ENCODE measurements around the gene FLYWCH2.
"Not testable (repeated sequence)": the region's sequence is repeated elsewhere in the genome, so short reads cannot be mapped to it uniquely, and the experiment has no call there.

Gene FLYWCH2

DNA sequence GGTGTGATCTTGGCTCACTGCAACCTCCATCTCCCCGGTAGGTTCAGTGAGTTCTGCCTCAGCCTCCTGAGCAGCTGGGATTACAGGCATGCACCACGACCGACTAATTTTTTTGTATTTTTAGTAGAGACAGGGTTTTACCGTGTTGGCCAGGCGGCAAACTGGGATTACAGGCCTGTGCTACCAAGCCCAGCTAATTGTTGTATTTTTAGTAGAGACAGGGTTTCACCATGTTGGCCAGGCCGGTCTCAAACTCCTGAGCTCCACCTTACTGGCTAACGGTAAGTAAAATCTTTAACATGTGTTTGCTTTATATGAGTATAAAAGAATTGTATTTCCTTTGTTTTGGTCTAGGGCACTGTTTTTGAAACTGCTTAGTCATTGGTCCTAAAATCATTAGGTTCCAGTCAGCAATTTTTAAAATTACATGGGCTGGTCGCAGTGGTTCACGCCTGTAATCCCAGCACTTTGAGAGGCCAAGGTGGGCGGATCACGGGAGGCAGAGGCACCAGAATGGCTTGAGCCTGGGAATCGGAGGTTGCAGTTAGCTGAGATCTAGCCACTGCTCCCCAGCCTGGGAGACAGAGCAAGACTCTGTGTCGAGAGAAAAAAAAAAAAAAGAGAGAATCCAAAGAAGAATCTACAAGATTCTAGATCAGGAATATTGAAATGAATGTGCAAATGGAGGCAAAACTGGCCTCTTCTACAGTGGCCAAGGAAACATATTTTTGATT, 32.3 kb downstream of the FLYWCH2 start:
- DNase-seq, result no peak

DNA sequence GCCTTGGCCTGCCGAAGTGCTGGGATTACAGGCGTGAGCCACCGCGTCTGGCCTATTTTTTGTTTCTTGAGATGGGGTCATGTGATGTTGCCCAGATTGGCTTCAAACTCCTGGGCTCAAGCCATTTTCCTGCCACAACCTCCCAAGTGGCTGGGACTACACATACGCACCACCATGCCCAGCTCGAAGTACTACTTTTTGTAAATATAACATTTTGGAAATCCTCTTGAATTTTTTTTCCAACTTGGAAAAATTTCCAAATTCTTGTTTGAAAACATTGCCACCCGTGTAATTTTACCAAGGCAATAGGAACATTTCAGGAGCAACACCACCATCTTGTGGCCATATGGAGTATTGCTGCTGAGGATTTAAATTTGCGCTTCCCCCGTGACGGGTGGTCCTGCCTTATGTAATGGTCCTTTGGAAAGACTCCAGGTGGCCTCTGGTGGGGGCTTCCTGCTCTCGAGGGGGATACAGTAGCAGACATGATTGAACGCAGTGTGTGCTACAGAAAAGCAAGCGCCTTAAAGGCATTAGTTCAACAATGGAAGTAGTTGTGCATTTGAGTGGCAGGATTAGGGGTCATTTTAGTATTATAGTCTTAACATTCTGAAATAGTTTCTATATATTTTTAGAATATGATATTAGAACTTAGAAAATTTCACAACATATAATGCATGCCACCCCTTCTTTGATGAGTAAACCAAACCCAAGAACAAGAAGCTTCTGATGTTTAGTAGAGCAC, 36.7 kb downstream of the FLYWCH2 start:
- peak; percentile 20 for DNase-seq

DNA sequence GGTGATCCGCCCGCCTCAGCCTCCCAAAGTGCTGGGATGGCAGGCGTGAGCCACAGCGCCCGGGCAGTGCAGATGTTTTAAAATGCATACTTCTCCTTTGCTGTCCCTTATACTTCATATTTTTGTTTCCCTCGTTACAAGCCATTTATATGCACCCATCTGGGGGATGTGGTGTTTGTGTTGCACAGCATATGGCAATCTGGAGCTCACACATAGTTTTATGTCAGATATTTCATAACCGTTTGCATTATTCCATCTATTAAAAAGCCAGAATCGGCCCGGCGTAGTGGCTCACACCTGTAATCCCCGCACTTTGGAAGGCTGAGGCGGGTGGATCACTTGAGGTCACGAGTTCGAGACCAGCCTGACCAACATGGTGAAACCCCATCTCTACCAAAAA, 40.5 kb downstream of the FLYWCH2 start:
- no peak for DNase-seq

DNA sequence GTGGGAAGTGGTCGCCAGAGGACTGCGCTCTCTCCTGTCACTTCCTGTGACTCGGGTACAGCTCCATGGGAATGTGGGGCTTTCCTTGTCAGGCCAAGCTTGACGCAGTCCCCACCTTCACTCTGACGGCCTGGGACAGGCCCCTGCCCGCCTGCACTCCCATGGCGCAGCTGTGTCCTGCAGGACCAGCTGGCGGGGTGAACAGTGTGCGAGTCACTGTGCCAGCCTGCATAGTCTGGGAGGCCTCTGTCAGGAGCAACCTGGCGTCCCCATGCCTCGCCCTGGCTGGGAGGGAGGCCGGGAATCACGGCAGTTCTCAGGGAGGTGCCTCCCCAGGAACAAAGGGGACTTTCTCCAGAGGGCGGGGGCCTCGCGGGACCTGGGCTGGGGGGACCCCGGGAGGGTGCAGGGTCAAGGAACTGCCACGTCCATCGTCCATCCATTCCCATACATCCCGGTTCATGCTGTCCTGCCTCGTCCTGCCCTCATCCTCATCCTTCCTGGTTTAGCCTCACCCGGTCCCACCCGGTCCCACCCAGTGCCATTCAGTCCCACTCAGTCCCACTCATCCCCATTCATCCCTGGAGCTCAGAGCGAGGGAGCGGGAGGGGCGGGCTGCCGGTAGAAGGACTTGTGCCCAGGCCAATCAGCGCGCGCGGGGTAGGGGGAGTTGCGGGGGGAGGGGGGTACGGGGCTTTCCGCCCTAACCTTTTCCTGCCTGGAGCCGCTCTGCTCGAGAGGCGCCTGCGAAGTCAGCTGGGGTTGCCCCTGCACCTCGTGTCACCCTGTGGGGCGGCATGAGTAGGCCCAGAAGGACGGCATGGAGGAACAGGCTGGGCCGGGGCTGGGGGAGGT, 42.1 kb downstream of the FLYWCH2 start:
- DNase-seq, result no peak

DNA sequence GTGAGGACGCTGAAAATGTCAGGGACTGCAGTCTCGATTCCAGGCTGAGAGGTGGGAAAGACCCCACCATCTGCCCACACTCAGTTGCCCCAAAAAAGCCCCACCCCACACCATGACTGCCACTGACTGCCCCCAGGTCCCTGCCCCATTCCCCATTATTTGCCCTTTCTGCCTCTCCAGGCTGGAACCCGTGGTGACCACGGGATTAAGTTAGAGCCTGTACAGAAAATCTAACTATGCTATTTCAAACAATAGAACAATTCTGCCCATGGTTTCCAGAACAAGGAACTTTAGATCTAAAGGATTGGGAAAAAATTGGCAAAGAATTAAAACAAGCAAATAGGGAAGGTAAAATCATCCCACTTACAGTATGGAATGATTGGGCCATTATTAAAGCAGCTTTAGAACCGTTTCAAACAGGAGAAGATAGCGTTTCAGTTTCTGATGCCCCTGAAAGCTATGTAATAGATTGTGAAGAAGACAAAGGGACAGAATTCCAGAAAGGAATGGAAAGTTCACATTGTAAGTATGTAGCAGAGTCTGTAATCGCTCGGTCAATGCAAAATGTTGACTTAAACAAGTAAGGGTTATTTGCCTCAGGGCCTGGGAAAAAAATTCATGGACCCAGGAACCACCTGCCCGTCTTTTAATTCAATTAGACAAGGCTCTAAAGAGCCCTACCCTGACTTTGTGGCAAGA, 43.1 kb downstream of the FLYWCH2 start:
- no peak for DNase-seq

DNA sequence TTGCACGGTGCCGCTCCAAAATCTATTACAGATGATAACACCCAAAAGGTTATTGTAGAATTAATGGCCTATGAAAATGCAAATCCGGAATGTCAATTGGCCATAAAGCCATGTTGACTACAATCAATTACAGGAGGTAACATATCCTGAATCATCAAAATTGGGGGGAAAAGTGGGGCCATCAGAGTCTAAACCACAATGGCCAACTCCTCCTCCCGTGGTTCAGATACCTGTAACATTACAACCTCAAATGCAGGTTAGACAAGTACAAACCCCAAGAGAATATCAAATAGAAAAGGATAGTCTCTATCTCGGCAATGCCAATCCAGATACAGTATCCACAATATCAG, 43.6 kb downstream of the FLYWCH2 start:
- no peak for DNase-seq

DNA sequence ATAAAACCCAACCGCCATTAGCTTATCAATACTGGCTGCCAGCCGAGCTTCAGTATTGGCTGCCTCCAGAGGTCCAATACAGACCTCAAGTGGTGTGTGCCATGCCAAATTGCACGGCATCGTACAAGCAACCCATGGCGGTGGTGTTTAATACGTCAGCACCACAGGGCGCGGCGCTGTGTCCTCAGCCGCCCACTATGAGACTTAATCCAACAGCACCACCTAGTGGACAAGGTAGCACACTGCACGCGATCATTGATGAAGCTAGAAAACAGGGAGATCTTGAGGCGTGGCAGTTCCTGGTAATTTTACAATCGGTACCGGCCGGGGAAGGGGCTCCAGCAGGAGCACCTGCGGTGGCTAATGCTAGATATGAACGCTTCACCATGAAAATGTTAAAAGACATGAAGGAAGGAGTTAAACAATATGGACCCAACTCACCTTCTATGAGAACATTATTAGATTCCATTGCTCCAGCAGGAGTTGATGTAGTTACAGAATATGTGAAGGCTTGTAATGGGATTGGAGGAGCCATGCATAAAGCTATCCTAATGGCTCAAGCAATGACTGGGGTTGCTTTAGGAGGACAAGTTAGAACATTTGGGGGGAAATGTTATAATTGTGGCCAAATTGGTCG, 44.1 kb downstream of the FLYWCH2 start:
- peak; percentile 72 for DNase-seq

DNA sequence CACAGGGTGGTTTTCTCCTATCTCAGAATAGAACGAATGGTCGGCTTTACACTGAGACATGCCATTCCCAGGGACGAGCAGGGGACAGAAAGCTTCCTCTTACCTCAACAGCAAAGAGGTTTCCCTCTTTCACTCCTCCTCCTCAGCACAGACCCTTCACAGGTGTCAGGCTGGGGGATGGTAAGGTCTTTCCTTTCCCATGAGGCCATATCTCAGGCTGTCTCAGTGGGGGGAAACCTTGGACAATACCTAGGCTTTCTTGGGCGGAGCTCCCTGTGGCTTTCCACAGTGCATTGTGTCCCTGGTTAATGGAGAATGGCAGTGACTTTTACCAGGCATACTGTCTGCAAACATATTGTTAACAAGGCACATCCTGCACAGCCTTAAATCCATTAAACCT, 45.1 kb downstream of the FLYWCH2 start:
- not testable (repeated sequence) for DNase-seq

DNA sequence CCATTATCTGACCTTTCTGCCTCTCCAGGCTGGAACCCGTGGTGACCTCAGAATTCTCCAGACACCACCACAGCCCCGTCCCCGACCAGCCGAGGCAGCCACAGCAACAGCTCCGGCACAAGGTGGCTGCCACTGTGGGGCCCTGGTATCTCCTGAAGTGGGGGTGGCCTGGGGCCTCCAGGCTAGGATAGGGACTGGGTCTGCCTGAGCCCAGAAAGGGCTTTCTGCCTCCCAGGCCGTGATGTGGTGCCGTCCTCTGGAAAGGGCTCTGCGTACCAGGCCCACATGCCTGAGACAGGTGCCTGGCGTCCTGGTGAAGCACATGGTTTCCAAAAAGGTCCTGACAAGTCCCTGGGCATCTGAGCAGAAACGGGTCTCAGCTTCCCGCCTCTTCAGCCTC, 45.8 kb downstream of the FLYWCH2 start:
- no peak for DNase-seq

DNA sequence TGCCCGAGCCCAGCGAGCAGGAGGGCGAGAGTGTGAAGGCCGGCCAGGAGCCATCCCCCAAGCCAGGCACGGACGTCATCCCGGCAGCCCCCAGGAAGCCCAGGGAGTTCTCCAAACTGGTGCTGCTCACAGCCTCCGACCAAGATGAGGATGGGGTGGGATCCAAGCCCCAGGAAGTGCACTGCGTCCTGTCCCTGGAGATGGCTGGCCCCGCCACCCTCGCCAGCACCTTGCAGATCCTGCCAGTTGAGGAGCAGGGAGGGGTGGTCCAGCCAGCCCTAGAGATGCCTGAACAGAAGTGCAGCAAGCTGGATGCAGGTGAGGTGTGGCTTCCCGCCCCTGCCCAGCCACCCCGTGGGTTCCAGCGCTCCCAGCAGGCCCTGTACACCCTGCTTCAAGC, 46.7 kb downstream of the FLYWCH2 start:
- no peak for DNase-seq

DNA sequence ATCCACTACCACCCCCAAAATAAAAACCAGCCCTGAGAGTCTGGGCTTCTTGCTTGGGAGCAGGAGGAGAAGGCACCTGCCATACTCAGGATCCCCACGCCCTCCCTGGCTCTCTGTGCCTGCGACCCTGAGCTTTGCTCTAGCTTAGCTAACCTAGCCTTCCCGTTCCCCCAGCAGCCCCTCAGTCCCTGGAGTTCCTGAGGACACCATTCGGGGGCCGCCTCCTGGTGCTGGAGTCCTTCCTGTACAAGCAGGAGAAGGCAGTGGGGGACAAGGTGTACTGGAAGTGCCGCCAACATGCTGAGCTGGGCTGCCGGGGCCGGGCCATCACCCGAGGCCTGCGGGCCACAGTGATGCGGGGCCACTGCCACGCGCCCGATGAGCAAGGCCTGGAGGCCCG, 47.2 kb downstream of the FLYWCH2 start:
- no peak for DNase-seq

DNA sequence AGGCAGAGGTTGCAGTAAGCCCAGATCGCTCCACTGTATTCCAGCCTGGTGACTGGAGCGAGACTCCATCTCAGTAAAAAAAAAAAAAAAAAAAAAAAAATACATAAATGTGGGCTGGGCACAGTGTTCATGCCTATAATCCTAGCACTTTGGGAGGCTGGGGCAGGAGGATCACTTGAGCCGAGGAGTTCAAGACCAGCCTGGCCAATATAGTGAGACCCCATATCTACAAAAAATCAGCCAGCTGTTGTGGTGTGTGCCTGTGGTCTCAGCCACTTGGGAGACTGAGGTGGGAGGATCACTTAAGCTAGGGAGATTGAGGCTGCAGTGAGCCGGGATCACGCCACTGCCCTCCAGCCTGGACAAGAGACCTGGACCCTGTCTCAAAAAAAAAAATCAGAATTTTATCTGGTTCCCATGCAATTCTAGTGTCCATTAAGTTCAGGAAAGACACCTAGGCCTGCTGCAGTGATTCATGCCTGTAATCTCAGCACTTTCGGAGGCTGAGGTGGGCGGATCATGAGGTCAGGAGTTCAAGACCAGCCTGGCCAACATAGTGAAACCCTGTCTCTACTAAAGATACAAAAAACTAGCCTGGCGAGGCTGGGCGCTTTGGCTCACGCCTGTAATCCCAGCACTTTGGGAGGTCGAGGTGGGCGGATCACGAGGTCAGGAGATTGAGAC, 48.4 kb downstream of the FLYWCH2 start:
- not testable (repeated sequence) for DNase-seq

DNA sequence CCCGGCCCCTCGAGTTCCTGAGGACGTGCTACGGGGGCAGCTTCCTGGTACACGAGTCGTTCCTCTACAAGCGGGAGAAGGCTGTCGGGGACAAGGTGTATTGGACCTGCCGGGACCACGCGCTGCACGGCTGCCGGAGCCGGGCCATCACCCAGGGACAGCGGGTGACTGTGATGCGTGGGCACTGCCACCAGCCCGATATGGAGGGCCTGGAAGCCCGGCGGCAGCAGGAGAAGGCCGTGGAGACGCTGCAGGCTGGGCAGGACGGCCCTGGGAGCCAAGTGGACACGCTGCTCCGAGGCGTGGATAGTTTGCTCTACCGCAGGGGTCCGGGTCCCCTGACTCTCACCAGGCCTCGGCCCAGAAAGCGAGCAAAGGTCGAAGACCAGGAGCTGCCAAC, 50.1 kb downstream of the FLYWCH2 start:
- no peak for DNase-seq

DNA sequence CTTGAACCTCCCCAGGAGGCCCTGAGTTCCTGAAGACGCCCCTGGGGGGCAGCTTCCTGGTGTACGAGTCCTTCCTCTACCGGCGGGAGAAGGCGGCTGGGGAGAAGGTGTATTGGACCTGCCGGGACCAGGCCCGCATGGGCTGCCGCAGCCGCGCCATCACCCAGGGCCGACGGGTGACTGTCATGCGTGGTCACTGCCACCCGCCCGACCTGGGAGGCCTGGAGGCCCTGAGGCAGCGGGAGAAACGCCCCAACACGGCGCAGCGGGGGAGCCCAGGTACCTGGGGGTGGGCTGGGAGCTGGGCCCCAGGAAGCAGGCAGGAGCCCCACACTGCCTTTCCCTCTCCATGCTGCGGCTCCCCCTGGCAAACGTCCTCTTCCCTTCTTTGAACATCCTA, 50.7 kb downstream of the FLYWCH2 start:
- DNase-seq, result no peak

DNA sequence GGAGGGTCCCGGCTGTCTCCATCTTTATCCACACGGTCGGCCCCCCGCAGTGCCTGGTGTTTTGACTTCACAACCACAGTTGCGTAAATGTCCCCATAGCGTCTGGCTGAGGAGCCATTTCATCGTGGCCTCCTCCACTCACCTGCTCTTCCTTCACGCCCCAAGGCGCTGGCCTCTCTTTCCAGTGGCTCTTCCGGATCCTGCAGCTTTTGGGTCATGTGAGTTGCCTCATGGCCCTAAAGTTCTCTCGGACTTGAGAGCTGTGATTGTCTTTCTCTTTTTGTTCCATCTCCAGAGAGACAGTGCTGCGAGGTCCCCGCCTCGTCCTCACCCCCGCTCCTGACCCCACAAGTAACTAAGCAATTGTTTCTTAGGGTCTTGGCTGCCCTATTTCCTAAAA, 51.4 kb downstream of the FLYWCH2 start:
- no peak for DNase-seq

DNA sequence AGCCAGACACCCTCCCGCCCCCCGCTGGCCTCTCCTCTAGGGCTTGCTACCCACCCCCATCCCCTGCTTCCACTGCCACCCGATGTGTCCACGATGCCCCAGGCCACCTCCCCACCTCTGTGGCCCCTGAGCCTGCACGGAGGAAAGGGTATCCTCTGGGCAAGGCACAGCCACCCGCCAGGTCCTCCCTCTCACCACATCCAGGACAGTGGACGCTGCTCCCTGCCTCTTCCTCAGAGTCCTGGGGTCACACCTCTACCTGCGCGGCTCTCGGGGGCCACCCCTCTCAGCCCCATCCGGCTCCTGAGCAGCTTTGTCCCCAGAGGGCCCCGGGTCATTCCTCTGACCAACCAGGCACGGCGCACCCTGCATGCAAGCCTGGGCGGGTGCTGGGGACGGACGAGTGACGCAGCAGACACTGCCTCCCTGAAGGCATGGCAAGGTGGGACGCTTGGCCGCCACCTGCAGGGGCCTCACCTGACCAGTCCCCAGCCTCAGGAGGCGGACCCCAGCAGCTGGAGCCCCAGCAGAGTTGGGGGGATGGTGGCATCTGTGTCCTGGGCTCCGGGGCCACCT, 53.5 kb downstream of the FLYWCH2 start:
- DNase-seq, result no peak

DNA sequence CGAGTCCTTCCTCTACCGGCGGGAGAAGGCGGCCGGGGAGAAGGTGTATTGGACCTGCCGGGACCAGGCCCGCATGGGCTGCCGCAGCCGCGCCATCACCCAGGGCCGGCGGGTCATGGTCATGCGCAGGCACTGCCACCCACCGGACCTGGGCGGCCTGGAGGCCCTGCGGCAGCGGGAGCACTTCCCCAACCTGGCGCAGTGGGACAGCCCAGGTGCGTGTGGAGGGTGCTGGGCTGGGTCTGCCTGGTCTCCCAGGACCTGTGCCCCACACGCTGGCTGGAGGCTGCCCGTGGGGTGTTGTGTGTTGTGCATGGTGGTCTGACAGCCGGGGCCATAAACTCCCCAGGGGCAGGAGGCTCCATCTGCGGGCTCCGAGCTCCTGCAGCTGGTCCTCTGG, 54.2 kb downstream of the FLYWCH2 start:
- no peak for DNase-seq

DNA sequence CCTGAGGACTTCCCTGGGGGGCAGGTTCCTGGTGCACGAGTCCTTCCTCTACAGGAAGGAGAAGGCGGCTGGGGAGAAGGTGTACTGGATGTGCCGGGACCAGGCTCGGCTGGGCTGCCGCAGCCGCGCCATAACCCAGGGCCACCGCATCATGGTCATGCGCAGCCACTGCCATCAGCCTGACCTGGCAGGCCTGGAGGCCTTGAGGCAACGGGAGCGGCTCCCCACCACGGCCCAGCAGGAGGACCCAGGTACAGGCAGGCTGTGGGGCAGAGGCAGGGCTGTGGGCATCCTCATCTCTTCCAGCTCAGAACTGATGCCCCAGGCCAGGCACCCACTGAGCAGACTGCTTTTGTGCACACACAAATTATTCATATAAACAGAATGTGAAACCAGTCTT, 55.2 kb downstream of the FLYWCH2 start:
- no peak for DNase-seq

DNA sequence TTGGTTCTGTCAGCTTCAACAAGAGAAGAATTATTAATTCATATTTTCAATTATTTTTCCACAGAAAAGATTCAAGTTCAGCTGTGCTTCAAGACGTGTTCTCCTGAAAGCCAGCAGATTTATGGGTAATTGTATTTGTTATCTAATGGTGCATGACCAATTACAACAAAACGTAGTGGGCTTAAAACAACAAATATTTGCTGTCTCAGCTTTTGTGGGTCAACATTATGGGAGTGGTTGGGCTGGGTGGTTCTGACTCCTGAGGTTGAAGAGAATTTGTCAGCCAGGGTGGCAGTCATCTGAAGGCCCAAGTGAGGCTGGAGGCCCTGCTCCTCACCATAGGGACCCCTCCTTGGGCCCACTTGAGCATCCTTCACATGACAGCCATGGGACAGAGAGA, 57.0 kb downstream of the FLYWCH2 start:
- DNase-seq, result no peak

DNA sequence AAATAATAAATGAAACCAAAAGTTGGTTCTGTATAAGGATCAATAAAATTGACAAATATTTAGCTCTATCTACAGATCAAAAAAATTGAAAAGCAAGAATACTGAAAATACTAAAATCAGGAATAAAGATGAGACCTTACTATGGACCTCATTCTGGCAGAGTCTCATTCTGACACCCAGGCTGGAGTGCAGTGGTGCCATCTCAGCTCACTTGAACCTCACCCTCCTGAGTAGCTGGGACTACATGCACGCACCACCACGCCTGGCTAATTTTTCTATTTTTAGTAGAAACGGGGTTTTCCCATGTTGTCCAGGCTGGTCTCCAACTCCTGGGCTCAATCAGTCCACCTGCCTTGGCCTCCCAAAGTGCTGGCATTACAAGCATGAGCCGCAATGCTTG, 59.0 kb downstream of the FLYWCH2 start:
- no peak for DNase-seq

DNA sequence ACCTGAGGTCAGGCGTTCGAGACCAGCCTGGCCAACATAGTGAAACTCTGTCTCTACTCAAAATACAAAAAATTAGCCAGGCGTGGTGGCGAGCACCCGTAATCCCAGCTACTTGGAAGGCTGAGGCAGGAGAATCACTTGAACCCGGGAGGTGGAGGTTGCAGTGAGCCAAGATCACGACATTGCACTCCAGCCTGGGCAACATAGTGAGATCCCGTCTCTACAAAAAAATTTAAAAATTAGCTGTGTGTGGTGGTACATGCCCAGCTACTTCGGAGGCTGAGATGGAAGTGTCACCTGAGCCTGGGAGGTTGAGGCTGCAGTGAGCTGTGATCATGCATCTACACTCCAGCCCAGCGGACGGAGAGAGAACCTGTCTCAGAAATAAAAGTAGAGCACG, 60.7 kb downstream of the FLYWCH2 start:
- DNase-seq, result not testable (repeated sequence)

DNA sequence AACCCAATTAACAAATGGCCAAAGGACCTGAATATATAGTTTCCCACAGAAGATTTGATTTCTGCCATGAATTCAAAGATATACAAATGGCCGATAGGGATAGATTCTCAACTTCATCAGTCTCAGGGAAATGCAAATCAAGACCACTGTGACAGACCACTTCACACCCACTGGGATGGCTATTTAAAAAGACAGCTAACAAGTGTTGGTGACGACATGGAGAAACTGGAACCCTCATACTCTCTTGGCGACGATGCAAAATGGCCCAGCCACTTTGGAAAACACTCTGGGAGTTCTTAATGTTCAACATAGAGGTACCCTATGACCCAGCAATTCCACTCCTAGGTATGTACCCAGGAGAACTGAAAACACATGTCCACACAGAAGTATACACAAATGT, 63.6 kb downstream of the FLYWCH2 start:
- DNase-seq, result no peak

Data from NCI-H1105 (cell line).